ENCODE results near the gene FIBIN. TPM values are rescaled to one million over a fixed set of nuclear protein-coding genes. Genes with fewer than 3 reads are reported as not detected.
A peak's percentile ranks its signal among the peaks of the same experiment; 100 is the strongest.

Gene FIBIN
- 4.2 TPM for polyA plus RNA-seq (2012; ENCODE audit: insufficient read depth, insufficient read length, low read depth)

DNA sequence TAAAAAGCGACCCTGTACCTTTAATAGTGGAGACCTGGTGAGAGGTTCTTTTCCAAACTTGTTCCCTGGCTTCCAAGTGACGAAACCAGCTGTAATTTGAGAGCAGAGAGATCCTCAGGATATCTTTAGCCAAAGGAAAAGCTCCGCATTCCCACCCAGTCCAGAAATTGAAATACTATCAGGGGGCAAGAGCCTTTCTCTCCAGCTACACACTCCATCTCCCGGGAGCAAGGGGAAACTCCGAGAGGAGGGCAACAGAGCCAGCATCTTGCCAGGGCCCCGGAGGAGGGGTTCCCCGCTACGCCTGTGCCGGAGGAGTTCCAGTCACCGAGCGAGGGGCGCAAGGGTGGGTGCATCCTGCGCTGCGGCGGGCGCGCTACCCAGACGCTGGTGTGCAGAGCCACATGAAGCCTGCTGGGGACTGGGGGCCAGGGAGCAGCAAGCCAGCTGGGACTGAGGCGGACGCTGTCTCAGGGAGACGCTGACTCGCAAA lies at the start of gene FIBIN:
TSS of gene FIBIN (plus strand) at position 148 of the 493 bp plus-strand sequence. CDS start 415 bp downstream, outside the sequence.
- no peaks in the 10 kb centered on the region for H3K4me1 ChIP-seq
- no peaks in the 10 kb centered on the region for H3K36me3 ChIP-seq
- TF ChIP-seq, protein P1, sequence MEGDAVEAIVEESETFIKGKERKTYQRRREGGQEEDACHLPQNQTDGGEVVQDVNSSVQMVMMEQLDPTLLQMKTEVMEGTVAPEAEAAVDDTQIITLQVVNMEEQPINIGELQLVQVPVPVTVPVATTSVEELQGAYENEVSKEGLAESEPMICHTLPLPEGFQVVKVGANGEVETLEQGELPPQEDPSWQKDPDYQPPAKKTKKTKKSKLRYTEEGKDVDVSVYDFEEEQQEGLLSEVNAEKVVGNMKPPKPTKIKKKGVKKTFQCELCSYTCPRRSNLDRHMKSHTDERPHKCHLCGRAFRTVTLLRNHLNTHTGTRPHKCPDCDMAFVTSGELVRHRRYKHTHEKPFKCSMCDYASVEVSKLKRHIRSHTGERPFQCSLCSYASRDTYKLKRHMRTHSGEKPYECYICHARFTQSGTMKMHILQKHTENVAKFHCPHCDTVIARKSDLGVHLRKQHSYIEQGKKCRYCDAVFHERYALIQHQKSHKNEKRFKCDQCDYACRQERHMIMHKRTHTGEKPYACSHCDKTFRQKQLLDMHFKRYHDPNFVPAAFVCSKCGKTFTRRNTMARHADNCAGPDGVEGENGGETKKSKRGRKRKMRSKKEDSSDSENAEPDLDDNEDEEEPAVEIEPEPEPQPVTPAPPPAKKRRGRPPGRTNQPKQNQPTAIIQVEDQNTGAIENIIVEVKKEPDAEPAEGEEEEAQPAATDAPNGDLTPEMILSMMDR (IDR thresholded peaks at IDR 0.05; ENCODE audit: low read depth, low read length): no peak
- no peaks in the 10 kb centered on the region for H3K9me3 ChIP-seq
- peak within 1 kb of the TSS; percentile 54 for H3K4me3 ChIP-seq (ENCODE audit: low read depth, low read length)
- DNase-seq: peak; percentile 26
- no peaks in the 10 kb centered on the region for H3K27me3 ChIP-seq

DNA sequence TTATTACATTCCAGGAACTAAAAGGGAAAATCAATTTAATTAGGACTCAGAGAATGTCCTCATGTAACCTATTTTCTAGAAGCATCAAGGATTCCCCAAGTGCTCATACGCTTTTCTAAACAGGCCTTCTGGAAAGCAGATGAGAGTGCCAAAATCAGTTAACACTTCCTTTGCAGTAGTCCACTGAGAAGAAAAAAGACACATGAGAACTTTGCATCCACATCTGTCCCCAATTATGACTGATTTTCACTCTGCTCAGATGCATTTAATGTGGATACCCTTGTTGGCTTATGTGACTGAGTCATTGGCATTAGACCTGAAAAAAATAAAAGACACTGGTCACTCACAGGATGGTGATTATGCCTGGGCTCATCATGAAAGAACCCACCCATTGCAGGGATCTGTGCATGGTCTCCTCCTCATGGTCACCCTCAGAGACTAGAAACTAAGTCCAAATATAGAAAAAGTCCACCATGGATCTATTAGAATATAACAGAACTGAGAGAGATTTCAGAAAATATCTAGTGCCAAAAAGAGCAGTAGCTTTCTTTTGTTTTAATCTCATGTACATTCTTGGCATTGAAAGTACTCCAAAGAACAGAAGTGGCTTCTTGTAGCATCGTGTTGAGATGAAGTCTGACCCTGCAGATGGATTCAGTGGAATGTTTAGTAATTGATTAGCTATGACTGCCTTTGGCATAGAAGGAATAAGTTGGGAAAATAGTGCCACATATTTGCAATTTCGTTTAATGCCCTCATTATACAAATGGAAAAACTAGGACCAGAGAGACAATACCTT lies 48.8 kb upstream of the FIBIN start:
- TF ChIP-seq, protein P1 (IDR thresholded peaks at IDR 0.05; ENCODE audit: low read depth, low read length): no peak
- Histone ChIP-seq H3K4me1 (no peaks in the 10 kb centered on the region), H3K36me3 (no peaks in the 10 kb centered on the region), H3K4me3 (ENCODE audit: low read depth, low read length) (no peak overlapping the region), H3K27me3 (no peaks in the 10 kb centered on the region), H3K9me3 (no peaks in the 10 kb centered on the region)
- DNase-seq: no peak

DNA sequence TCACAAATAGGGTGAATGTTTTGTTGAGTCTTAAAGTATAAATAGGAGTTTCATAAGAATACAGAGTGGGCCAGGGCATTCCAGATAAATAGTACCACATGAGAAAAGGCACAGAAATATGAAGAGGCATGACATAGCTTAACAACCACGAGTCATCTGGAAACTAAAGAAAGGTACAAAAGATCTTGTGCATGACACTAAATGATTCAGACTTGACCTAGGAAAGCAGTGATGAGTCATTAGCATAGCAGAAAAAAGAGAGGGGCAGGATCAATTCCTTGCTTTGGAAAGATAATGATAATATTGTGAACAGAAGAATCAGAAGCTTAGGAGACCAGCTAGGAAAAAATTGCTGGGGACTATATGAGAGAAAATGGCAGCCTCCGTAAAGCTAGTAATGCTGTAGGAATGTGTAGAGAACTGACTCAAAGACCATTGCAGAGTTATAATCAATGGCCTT lies 47.6 kb upstream of the FIBIN start:
- Histone ChIP-seq H3K9me3 (no peaks in the 10 kb centered on the region), H3K36me3 (no peaks in the 10 kb centered on the region), H3K4me1 (no peaks in the 10 kb centered on the region), H3K4me3 (ENCODE audit: low read depth, low read length) (no peak overlapping the region), H3K27me3 (no peaks in the 10 kb centered on the region)
- DNase-seq: no peak
- TF ChIP-seq, protein P1 (IDR thresholded peaks at IDR 0.05; ENCODE audit: low read depth, low read length): no peak

DNA sequence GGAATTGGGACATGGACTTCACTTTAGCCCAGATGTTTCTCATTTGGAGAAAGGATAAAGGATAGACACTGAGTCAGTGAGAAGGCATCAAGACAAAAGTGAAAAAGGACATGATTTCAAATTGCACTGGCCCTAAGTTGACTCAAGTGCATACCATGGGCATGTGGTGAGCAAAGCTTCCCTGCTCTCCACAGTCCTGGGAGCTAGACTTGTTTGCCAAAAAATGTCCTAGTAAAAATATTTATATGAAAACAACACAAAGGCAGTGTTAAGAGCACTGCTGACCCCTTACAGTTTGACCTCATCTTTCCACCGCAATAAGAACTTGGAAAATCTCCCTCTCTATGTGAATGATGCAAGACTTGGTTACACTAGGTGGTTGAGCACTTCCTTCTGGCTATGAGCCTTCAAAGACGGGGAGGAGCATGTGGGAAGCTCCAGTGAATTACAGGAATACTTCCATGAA lies 46.5 kb upstream of the FIBIN start:
- TF ChIP-seq, protein P1 (IDR thresholded peaks at IDR 0.05; ENCODE audit: low read depth, low read length): no peak
- Histone ChIP-seq H3K4me1 (no peaks in the 10 kb centered on the region), H3K4me3 (ENCODE audit: low read depth, low read length) (no peak overlapping the region), H3K27me3 (no peaks in the 10 kb centered on the region), H3K36me3 (no peaks in the 10 kb centered on the region), H3K9me3 (no peaks in the 10 kb centered on the region)
- no peak for DNase-seq

DNA sequence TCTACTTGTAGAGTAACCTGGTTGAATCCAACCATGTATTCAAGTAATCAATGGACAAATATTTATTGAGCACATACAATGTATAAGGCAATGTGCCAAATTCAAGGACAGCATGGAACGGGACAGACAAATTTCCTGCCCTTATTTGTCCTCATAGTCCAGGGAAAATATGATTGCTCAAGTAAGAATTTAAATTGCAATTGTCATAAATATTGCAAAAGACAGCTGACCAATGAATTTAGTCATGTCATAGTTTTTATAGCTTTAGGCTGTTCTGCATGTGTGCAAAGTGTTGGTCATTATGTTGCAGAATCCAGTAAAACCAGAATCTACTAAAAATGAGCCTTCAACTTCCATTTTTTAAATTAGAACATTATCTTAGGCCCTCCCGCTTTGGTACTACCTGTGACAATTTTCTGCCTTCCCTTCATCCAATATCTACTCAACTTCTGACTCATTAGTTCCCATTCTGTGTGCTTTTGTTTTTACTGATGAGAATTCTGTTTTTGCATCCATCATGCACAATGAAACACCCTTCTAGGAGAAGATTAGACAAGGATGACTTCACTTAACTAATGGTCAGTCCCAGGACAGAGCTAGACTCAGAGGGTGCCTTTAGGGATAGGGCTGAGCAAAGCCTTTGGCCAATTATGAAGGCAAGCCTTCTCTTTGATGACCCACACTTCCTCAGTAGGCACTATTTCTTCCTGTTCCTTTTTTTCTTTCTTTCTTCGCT lies 45.8 kb upstream of the FIBIN start:
- no peak overlapping the region for H3K4me3 ChIP-seq (ENCODE audit: low read depth, low read length)

More for the DNA sequence above, 45.8 kb upstream of the FIBIN start:
- no peaks in the 10 kb centered on the region for H3K4me1 ChIP-seq
- H3K36me3 ChIP-seq: no peaks in the 10 kb centered on the region
- TF ChIP-seq, protein P1 (IDR thresholded peaks at IDR 0.05; ENCODE audit: low read depth, low read length): no peak
- no peaks in the 10 kb centered on the region for H3K9me3 ChIP-seq
- DNase-seq: no peak
- H3K27me3 ChIP-seq: no peaks in the 10 kb centered on the region

All from BE2C (cell line).